Adipocyte (in vitro differentiated cells): Measurements from ENCODE around the gene ACHE.
"Not testable (repeated sequence)": the region's sequence is repeated elsewhere in the genome, so short reads cannot be mapped to it uniquely, and the experiment has no call there.

Experiments used
- DNase-seq: peaks from one replicate; pipeline ENCODE4 v3.0.0-alpha.2; 2015; ENCODE audit warnings: low read depth
- H3K27me3 ChIP-seq: replicated peaks from 2 replicates; pipeline ENCODE4 v1.7.0; 2013; ENCODE audit warnings: mild to moderate bottlenecking, low read length, moderate library complexity; ENCODE audit not compliant: control insufficient read depth, insufficient read depth
- H3K36me3 ChIP-seq: 2 replicates; pipeline ENCODE4 v1.7.0; 2013; ENCODE audit warnings: low read length, mild to moderate bottlenecking, moderate library complexity; ENCODE audit not compliant: control insufficient read depth, insufficient read depth, severe bottlenecking
- H3K4me1 ChIP-seq: 2 replicates; pipeline ENCODE4 v1.7.0; 2013; ENCODE audit warnings: mild to moderate bottlenecking, low read length, moderate library complexity; ENCODE audit not compliant: control insufficient read depth, insufficient read depth
- H3K4me3 ChIP-seq: 2 replicates; pipeline ENCODE4 v1.7.0; 2013; ENCODE audit warnings: mild to moderate bottlenecking, low read length, moderate library complexity
- H3K9ac ChIP-seq: 2 replicates; pipeline ENCODE4 v1.7.0; 2013; ENCODE audit warnings: mild to moderate bottlenecking, low read length, moderate library complexity
- H3K9me3 ChIP-seq: 2 replicates; pipeline ENCODE4 v1.7.0; 2013; ENCODE audit warnings: mild to moderate bottlenecking, low read length, moderate library complexity; ENCODE audit not compliant: control insufficient read depth

ACHE gene

DNA sequence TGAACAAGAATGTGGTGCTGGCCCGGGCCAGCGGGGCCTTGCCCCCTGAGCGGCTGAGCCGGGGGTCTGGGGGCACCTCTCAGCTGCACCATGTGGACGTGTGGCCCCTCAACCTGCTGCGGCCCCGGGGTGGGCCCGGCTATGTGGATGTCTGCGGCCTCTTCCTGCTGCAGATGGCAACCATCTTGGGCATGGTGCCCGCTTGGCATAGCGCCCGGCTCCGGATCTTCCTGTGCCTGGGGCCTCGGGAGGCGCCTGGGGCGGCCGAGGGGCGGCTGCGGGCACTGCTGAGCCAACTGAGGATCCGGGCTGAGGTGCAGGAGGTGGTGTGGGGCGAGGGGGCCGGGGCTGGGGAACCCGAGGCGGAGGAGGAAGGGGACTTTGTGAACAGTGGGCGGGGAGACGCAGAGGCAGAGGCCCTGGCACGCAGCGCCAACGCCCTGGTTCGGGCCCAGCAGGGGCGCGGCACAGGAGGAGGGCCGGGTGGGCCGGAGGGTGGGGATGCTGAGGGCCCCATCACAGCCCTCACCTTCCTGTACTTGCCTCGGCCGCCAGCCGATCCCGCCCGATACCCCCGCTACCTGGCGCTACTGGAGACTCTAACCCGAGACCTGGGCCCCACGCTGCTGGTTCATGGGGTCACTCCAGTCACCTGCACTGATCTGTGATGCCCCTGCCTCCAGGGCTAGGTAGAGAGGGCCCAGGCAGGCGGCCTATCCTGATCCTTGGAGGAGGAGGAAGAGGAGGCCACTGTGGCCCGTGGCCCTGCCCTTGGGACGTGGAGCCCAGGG is 29.6 kb downstream of the ACHE start:
- Histone ChIP-seq H3K9me3 (no peaks in the 10 kb centered on the region), H3K36me3 (peaks cover 21% of the 10 kb centered on the region), H3K27me3 (no peaks in the 10 kb centered on the region), H3K4me1 (peaks cover 22% of the 10 kb centered on the region), H3K9ac (peak overlapping the region; percentile 99), H3K4me3 (no peak overlapping the region)
- no peak for DNase-seq

DNA sequence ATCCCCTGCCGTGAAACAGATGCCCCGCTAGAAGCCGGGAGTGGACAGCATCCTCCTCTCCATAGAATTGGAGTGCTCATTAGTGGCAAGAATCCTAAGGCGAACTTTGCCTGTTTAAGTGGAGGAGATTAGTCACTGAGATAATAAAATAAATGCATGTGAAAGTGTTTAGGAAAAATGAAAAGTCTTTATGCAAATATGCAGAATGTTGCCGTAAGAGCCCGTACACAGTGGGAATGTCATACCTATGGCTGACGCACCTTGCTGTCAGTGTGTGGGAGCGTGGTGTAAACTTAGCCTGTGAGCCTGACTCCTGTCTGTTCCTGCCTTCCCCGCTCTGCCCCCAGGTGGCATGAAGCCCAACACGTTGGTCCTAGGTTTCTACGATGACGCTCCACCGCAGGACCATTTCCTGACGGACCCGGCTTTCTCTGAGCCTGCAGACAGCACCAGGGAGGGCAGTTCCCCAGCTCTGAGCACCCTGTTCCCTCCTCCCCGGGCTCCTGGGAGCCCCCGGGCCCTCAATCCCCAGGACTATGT is 30.2 kb downstream of the ACHE start:
- no peaks in the 10 kb centered on the region for H3K9me3 ChIP-seq
- no peak for DNase-seq
- H3K9ac ChIP-seq: no peak overlapping the region
- H3K4me1 ChIP-seq: peaks cover 22% of the 10 kb centered on the region
- H3K27me3 ChIP-seq: no peaks in the 10 kb centered on the region
- no peak overlapping the region for H3K4me3 ChIP-seq
- H3K36me3 ChIP-seq: peaks cover 18% of the 10 kb centered on the region

DNA sequence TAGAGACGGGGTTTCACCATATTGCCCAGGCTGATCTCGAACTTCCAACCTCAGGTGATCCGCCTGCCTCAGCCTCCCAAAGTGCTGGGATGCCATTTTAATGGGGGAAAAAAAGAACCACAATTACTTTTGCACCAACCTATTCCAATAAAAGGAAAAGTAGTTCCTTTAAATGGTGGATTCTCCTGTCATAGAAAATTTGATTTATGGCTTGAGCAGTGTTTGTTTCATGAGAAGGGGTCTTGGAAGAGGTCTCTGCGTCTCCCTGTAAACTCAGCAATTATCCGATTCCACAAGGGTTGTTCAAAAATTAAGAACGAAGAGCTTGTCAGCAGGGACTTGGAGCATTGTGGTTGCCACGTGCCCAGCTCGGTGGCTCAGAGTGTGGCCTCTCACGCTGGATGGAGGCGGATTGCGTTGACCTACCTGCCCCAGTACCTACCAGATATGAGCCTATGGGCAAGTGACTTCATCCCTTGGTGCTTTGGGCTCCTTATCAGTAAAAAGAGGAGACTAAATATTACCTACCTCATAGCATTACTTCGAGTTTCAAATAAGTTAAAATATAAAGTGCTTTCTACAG is 31.3 kb downstream of the ACHE start:
- Histone ChIP-seq H3K9ac (no peak overlapping the region), H3K4me3 (no peak overlapping the region), H3K36me3 (peaks cover 13% of the 10 kb centered on the region), H3K9me3 (no peaks in the 10 kb centered on the region), H3K4me1 (peaks cover 22% of the 10 kb centered on the region), H3K27me3 (no peaks in the 10 kb centered on the region)
- no peak for DNase-seq

DNA sequence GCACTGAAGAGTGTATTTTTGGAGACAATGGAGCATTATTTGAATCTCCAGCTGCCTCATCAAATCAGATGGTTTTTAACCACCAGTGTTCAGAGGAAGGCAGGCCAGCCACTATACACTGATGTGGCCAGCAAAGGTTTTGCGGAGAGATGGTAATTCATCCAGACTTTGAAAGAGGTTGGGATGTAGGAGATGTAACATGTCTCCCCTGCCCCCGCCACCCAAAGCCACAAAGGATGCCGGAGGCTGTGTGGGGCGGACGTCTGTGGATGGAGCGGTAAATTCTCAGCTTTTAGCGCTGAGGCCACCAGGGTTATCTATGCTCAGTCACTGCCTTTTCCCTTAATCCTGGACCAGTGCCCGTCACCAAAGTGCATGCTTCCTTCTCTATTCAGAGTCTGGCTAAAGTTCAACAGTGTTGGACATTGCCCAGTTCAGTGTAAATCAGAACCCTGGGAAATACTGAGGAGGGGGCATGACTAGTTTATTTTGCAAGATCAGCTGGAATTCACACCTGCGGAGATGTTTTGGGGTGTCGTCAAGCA is 32.2 kb downstream of the ACHE start:
- H3K4me1 ChIP-seq: peaks cover 15% of the 10 kb centered on the region
- no peaks in the 10 kb centered on the region for H3K9me3 ChIP-seq
- H3K4me3 ChIP-seq: no peak overlapping the region
- H3K27me3 ChIP-seq: no peaks in the 10 kb centered on the region
- DNase-seq: no peak
- peaks cover 13% of the 10 kb centered on the region for H3K36me3 ChIP-seq
- no peak overlapping the region for H3K9ac ChIP-seq

DNA sequence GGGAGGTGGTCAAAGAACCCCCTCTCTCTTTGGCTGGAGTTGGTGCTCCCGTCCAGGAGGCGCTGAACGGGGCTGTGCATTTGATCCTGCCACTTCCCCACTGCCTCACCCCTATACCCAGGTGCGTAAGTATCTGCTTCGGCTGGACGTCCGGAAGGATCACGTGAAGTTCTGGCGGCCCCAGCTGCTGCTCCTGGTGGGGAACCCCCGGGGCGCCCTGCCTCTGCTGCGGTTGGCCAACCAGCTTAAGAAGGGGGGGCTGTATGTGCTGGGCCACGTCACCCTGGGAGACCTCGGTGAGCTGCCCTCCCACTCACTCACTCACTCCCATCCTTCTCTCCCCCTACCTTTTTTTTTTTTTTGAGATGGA is 34.1 kb downstream of the ACHE start:
- no peak for DNase-seq
- no peaks in the 10 kb centered on the region for H3K27me3 ChIP-seq
- peaks cover 13% of the 10 kb centered on the region for H3K36me3 ChIP-seq
- no peak overlapping the region for H3K4me3 ChIP-seq
- no peaks in the 10 kb centered on the region for H3K9me3 ChIP-seq
- H3K4me1 ChIP-seq: peaks cover 11% of the 10 kb centered on the region
- no peak overlapping the region for H3K9ac ChIP-seq

DNA sequence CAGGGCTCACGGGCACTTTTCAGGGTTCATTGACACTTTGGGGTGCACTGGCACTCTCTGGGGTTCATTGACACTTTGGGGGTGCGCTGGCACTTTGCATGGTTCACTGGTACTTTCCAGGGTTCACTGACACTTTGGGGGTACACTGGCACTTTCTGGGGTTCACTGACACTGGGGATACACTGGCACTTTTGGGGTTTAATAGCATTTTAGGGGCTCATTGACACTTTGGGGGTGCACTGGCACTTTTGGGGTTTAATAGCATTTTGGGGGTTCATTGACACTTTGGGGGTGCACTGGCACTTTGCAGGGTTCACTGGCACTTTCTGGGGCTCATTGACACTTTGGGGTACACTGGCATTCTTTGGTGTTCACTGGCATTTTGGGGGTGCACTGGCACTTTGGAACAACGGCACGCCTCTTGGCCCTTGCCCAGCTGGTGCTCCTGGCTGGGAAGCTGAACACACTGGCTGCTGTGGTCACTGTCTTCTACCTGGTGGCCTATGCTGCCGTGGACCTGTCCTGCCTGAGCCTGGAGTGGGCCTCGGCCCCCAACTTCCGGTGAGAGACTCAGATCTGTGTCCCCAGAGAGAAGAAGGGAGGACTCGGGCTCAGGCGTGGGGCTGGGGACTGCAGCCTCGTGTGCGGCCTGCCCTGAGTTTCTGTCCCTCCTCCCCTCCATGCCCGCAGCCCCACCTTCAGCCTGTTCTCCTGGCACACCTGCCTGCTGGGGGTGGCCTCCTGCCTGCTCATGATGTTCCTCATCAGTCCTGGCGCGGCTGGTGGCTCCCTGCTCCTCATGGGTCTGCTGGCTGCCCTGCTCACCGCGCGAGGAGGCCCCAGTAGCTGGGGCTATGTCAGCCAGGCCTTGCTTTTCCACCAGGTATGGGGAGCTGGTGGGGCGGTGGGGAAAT is 34.7 kb downstream of the ACHE start:
- no peak overlapping the region for H3K9ac ChIP-seq

DNA sequence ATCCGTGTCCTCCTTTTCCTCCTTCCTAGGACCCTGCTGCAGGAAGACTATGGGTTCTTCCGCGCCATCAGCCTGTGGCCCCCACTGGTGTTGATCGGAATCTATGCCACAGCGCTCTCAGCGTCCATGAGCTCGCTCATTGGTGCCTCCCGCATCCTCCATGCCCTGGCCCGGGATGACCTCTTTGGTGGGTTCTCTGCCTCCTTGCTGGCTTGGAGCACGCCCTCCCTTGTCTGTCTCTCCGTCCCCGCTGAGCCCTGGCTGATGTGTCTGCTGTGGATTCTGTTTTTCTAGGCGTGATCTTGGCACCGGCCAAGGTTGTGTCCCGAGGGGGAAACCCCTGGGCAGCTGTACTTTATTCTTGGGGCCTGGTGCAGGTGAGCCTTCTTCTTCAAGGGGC is 35.8 kb downstream of the ACHE start:
- H3K27me3 ChIP-seq: no peaks in the 10 kb centered on the region
- H3K4me3 ChIP-seq: no peak overlapping the region
- H3K4me1 ChIP-seq: peaks cover 7% of the 10 kb centered on the region
- no peak overlapping the region for H3K9ac ChIP-seq
- no peak for DNase-seq
- H3K9me3 ChIP-seq: no peaks in the 10 kb centered on the region
- H3K36me3 ChIP-seq: peaks cover 13% of the 10 kb centered on the region

More for the DNA sequence above, 34.7 kb downstream of the ACHE start:
- DNase-seq: no peak
- Histone ChIP-seq H3K36me3 (peaks cover 13% of the 10 kb centered on the region), H3K9me3 (no peaks in the 10 kb centered on the region), H3K4me1 (peaks cover 7% of the 10 kb centered on the region), H3K4me3 (no peak overlapping the region), H3K27me3 (no peaks in the 10 kb centered on the region)

DNA sequence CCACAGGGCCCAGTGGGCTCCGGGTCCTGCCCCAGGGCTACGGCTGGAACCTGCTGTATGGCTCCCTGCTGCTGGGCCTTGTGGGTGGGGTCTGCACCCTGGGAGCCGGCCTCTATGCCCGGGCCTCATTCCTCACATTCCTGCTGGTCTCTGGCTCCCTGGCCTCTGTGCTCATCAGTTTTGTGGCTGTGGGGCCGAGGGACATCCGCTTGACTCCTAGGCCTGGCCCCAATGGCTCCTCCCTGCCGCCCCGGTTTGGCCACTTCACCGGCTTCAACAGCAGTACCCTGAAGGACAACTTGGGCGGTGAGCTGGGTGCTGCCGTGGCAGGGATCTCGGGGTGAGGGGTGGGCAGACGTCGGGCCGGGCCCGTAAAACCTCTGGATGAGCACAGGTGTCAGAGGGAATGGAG is 38.8 kb downstream of the ACHE start:
- H3K9ac ChIP-seq: no peak overlapping the region
- no peak overlapping the region for H3K4me3 ChIP-seq
- peaks cover 8% of the 10 kb centered on the region for H3K4me1 ChIP-seq
- H3K27me3 ChIP-seq: no peaks in the 10 kb centered on the region
- peaks cover 10% of the 10 kb centered on the region for H3K36me3 ChIP-seq
- DNase-seq: no peak
- H3K9me3 ChIP-seq: no peaks in the 10 kb centered on the region

DNA sequence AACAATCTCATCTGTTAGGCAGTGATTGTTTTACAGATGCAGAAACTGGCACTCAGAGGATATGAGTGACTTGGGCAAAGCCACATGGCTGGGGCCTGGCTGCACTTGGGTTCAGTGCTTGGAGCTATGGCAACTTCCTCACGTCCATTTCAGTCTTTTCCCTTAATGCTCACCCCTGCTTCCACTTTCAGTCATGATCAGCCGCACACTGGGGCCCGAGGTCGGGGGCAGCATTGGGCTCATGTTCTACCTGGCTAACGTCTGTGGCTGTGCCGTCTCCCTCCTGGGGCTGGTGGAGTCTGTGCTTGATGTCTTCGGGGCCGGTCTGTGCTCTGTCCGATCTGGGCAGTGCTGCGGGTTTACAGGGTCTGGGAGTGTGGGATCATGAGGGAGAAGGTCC is 40.2 kb downstream of the ACHE start:
- Histone ChIP-seq H3K4me1 (peaks cover 8% of the 10 kb centered on the region), H3K9ac (no peak overlapping the region), H3K36me3 (no peaks in the 10 kb centered on the region), H3K27me3 (no peaks in the 10 kb centered on the region), H3K9me3 (no peaks in the 10 kb centered on the region), H3K4me3 (no peak overlapping the region)
- no peak for DNase-seq

DNA sequence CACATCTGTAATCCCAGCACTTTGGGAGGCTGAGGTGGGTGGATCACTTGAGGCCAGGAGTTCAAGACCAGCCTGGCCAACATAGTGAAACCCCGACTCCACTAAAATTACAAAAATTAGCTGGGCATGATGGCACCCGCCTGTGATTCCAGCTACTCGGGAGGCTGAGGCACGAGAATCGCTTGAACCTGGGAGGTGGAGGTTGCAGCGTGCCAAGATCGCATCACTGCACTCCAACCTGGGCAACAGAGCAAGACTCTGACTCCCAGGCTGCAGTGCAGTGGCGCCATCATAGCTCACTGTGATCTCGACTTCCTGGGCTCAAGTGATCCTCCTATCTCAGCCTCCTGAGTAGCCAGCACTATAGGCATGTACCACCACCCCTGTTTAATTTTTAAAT is 40.8 kb downstream of the ACHE start:
- H3K27me3 ChIP-seq, H3K4me1 ChIP-seq, H3K4me3 ChIP-seq, H3K9me3 ChIP-seq, DNase-seq, H3K9ac ChIP-seq, H3K36me3 ChIP-seq: not testable (repeated sequence)
